Activated CD4-positive, alpha-beta T cell treated with anti-CD3 and anti-CD28 coated beads, Interleukin-2, amount 50 U/mL, for 1 hour (primary cell): ENCODE measurements around the gene MSH4.
A peak's percentile ranks its signal among the peaks of the same experiment; 100 is the strongest.
"Not testable (repeated sequence)": the region's sequence is repeated elsewhere in the genome, so short reads cannot be mapped to it uniquely, and the experiment has no call there.

Experiments
- DNase-seq: peaks from one replicate; pipeline ENCODE4 v3.0.0-alpha.2; 2020

Gene MSH4

DNA sequence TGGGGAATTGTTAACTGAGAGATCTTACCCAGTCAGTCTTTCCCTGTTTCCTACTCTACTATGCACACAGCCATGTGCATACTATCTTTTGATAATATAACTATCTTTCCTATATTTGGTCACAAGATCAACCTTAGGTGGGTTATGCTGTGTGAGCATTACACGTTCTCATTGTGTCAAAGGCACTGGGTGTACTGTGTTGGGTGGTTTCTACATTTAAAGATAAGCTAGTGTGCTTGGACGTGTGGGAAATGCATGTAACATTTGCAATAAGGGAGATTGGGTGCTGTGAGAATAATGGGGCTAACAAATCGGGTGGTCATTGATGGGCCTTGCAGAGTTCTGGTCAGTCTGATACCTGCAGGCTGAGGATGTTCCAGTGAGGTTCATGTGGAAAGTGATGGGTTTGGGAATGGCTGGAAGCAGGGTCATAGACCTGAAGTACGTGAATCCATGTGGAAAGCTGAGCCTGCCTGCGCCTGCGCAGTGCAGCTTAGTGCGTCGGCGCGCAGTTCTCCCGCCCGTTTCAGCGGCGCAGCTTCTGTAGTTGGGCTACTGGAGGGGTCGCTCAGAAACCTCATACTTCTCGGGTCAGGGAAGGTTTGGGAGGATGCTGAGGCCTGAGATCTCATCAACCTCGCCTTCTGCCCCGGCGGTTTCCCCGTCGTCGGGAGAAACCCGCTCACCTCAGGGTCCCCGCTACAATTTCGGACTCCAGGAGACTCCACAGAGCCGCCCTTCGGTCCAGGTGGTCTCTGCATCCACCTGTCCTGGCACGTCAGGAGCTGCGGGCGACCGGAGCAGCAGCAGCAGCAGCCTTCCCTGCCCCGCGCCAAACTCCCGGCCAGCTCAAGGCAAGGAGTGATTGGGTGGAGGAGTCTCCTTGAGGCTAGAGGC, at the start of gene MSH4:
Gene MSH4 (plus strand): TSS at position 507 of the 897 bp plus-strand sequence. CDS start 104 bp downstream, at position 611.
- no peak for DNase-seq

DNA sequence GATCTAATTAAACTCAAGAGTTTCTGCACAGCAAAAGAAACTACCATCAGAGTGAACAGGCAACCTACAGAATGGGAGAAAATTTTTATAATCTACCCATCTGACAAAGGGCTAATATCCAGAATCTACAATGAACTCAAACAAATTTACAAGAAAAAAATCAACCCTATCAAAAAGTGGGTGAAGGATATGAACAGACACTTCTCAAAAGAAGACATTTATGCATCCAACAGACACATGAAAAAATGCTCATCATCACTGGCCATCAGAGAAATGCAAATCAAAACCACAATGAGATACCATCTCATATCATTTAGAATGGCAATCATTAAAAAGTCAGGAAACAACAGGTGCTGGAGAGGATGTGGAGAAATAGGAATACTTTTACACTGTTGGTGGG, 39.5 kb upstream of the MSH4 start:
- not testable (repeated sequence) for DNase-seq

DNA sequence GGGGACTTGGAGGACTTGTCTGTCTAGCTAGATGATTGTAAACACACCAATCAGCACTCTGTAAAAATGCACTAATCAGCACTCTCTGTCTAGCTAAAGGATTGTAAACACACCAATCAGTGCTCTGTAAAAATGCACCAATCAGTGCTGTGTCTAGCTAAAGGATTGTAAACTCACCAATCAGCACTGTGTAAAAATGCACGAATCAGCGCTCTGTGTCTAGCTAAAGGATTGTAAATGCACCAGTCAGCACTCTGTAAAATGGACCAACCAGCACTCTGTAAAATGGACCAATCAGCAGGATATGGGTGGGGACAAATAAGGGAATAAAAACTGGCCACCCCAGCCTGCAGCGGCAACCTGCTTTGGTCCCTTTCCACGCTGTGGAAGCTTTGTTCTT, 38.1 kb upstream of the MSH4 start:
- not testable (repeated sequence) for DNase-seq

DNA sequence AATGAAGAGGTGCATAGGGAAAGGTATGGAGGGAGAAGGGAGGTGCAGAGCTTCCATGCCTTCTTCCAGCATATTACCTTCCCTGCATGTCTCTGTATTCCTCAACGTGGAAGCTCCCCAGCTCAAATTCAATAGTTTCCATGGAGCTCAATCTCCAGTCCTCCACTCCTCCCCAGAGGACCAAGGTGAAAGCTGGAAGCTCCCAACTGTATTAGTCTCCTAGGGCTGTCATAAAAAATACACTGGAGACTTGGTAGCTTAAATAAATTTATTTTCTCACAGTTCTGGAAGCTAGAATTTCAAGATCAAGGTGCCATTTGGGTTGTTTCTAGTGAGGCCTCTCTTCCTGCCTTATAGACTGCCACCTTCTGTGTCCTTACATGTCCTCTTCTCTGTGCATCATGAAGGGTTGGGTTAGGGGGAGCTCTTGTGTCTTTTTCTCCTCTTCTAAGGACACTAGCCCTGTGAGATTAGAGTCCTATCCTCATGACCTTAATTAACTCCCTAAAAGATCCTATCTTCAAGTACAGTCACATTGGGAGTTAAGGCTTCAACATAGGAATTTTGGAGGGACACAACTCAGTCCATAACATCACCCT, 32.5 kb upstream of the MSH4 start:
- DNase-seq, result no peak

DNA sequence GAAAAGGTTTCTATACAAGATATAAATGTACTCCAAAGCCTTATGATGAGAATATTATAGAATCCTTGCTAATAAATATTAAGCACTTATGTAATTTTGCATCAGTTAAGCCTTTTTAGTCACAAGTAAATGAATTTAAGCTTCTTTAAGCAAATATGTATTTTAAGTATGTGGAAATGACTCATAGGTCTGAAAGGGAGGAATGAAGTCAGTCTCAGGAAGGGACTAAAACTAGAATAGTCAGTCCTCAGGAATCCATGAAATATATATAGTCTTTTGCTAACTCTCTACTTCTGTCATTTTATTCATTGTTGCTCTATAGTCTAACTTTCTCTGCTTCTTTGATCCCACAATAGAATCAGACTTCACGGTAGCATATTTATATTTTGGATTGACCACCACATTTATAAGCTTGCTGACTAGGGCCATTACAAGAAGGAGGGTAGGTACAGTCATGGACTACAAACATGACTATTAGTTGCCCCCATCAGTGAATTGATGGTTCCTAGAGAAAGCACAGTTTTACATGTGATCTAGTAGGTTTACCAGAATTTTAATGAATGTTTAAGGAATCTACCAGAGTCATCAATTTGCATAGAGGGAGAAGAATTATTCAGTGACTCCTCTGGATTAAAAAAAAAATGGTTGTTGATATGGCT, 30.9 kb upstream of the MSH4 start:
- no peak for DNase-seq

DNA sequence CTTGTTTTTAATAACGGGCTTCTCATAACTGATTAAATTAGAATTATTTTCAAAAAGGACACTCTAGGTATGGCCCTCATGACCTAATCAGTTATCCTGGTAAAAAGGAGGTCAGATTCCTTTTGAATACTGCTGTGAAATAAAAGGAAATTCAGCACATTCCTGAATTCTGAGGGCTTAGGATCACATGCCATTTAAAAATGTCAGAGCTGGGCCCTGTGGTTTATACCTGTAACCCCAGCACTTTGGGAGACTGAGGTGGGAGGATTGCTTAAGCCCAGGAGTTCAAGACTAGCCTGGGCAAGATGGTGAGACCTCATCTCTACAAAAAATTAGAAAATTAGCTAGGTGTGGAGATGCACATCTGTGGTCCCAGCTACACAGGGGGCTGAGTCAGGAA, 28.7 kb upstream of the MSH4 start:
- no peak for DNase-seq

DNA sequence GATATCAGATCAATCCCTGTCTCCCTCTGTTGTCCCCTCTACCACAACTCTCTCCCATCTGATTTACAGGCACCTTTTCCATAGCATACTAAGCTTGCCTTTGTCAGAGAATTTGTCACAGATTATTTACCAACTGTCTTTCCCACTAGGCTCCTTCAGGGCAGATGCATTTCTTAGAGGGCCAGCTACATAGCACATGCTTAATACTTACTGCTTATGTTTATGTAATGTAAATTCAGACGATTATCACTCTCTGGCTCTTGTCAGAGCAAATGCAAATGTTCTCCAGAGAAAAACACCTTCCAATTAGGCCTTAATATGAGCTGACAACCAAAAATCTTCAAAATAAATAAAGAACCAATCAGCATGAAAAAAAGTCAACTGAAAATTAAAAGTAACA, 25.9 kb upstream of the MSH4 start:
- DNase-seq, result no peak

DNA sequence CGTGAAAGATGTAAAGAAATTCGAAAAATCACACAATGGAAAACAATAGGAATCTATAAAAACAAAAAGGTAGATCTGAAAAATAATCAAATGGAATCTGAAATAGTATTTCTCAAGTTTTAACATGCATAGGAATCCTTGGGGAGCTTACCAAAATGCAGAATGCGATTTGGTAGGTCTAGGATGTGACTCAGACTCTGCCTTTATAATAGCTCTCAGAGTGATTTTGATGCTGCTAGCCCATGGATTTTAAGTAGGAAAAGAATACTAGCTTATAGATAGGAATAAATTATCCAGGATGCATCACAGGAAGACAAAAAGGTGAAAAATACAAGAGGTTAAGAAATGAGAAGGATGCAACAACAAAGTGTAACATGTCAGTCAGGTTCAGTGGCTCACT, 24.7 kb upstream of the MSH4 start:
- no peak for DNase-seq

DNA sequence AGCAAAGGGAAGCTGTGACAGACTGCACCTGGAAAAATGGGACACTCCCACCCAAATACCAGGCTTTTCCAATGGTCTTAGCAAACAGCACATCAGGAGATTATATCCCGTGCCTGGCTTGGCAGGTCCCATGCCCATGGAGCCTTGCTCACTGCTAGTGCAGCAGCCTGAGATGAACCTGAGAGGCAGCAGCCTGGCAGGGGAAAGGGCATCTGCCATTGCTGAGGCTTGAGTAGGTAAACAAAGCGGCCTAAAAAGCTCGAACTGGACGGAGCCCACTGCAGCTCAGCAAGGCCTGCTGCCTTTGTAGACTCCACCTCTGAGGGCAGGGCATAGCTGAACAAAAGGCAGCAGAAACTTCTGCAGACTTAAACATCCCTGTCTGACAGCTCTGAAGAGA, 18.9 kb upstream of the MSH4 start:
- not testable (repeated sequence) for DNase-seq

DNA sequence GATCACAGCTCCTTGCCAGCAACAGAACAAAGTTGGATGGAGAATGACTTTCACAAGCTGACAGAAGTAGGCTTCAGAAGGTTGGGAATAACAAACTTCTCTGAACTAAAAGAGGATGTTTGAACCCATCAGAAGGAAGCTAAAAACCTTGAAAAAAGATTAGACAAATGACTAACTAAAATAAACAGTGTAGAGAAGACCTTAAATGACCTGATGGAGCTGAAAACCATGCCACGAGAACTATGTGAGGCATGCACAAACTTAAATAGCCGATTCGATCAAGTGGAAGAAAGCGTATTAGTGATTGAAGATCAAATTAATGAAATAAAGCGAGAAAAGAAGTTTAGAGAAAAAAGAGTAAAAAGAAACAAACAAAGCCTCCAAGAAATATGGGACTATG, 18.0 kb upstream of the MSH4 start:
- DNase-seq, result not testable (repeated sequence)

DNA sequence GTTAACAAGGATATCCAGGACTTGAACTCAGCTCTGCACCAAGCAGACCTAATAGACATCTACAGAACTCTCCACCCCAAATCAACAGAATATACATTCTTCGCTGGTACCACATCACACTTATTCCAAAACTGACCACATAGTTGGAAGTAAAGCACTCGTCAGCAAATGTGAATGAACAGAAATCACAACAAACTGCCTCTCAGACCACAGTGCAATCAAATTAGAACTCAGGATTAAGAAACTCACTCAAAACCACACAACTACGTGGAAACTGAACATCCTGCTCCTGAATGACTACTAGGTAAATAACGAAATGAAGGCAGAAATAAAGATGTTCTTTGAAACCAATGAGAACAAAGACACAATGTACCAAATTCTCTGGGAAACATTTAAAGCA, 16.5 kb upstream of the MSH4 start:
- DNase-seq, result not testable (repeated sequence)

DNA sequence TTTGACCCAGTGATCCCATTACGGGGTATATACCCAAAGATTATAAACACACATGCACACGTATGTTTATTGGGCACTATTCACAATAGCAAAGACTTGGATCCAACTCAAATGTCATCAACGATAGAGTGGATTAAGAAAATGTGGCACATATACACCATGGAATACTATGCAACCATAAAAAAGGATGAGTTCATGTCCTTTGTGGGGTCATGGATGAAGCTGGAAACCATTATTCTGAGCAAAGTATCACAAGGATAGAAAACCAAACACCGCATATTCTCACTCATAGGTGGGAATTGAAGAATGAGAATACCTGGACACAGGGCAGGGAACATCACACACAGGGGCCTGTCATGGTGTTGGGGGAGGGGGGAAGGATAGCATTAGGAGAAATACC, 12.8 kb upstream of the MSH4 start:
- DNase-seq, result not testable (repeated sequence)

DNA sequence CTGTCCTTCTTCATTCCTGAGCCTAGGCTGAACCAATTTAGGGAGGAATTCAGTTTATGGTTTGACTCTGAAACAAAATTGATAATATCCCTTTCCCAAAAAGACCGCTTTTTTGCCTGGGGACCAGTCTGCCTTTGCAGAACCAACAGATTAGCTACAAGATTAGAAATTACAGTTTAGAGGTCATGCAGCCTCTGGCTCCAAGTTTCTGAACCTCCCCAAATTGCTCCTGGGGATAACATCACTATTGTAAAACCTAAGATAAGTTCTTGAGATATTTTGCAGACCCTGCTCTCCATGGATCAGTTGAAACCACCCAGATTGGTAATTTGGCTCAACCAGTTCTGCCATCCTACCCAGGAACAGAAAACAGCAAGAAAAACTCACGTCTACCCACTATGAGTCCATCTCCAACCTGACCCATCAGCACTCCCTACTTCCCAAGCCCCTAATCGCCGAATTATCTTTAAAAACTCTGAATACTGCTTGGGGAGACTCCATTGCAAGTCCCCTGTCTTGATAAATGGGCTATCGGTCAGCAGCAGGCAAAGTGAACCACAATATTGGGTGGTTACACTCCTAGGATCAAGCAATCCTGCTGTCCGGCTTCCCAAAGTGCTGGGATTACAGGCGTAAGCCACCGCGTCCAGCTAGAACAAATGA, 11.2 kb upstream of the MSH4 start:
- no peak for DNase-seq

DNA sequence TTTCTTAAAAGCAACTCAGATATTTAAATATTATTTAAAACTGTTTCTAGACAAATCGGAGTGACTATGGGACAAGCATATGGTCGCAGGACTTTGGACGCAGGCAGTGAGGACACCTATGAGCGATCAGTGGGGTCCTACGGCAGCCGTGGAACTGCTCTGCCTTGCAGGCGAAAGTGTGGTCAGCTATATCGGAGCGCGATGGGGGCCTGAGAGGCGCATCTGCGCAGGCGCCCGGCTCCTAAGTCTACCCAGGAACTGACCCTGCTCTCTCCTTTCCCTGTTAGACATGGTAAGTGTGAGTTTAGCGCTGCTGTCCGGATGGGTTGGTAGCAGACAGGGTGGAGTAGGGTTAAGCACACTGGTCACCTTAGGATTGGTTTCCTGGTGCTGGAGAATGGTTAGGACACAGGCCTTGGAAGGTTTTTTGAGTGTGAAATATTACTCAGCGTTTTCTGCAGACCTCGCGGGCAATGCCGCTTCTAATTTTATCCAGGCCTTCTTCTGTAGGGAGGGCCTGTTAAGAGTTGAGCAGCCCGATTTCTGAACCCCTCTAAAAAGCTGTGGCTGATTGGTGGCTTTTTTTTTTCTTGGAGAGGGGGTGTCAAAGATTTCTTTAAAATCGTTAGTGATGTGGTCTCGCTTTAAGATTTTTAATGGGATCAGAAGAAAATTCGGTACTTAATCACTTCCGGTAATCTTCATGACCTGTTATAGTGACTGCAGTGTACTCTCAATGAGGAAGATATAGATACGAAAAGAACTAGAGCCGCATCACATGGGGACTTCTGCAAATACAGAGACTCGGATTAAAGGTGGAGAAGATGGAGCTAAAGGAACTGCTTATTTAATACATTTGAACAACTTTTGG, 10.5 kb upstream of the MSH4 start, which contains the start of gene RABGGTB:
Gene RABGGTB (plus strand): TSS at position 274 of the 871 bp plus-strand sequence. CDS start 16 bp downstream, at position 290.
- DNase-seq, result peak; percentile 93

DNA sequence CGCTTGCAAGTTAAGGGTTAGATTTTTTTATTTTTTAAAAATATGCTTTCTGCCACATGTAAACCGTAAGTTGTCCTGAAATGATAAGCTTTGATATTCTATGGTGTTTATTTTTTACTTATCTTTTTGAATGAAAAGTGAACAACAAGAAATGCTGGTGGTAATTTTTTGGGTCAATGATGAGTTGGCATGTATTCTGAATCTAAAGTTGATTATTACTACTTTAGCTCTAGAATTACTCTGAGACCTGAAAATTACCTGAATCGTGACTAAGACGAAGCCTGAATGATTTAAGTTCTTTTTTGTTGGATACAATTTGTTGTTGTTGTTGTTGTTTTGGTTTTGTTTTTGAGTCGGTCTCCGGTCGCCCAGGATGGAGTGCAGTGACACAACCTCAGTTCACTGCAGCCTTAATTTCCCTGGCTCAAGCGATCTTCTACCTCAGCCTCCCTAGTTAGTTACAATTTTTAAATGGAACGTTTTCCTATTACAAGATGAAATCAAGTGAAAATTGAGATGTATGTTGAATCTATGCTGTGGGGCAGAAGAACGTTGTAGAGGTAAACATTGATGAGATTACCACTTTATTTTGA, 9.7 kb upstream of the MSH4 start:
- DNase-seq, result no peak

DNA sequence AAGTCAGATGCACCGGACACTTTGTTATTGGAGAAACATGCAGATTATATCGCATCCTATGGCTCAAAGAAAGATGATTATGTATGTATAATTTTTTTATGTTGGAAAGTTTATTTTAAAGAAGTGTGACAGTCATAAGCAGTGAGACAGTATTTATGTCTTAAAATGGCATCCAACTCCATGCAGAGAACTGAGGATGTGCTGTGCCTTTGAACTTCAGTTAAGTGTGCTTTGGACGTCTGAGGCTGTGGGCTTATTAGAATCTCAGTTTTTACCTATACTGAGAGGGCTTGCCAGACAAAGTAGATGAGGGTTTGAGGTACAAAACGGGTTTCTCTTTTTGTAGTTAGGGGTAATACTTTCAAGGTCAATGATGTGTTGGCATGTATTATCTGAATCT, 9.2 kb upstream of the MSH4 start:
- no peak for DNase-seq

DNA sequence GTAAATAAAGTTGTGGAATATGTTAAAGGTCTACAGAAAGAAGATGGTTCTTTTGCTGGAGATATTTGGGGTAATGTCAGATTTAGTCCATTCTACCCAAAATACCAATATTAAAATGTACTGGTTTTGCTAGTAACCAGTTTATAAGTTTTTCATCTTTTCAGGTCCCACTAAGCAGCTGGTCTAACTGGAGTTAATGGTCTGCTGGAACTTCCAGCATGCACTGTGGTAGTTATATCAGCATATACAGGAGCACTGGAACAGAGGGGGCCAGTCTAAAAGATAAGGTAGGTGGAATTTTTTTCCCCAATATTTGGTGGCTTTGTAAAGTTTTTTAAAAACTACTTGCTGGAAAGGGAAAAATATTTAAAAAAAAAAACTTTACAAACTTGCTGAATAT, 6.7 kb upstream of the MSH4 start:
- no peak for DNase-seq

DNA sequence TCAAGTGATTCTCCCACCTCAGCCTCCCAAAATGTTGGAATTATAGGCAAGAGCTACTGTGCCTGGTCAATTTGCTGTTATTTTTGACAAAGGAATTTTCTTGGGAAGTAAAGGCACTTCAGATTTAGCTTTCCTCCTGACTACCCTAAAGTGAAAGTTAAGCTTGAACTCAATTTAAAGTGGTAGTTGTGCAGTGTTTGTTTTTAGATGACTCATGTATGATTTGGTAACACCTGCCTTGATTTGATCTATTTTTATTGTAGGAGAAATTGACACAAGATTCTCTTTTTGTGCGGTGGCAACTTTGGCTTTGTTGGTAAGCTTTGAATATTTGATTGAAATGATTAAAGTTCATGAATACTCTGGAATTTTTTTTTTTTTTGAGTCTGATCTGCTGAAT, 5.7 kb upstream of the MSH4 start:
- no peak for DNase-seq

DNA sequence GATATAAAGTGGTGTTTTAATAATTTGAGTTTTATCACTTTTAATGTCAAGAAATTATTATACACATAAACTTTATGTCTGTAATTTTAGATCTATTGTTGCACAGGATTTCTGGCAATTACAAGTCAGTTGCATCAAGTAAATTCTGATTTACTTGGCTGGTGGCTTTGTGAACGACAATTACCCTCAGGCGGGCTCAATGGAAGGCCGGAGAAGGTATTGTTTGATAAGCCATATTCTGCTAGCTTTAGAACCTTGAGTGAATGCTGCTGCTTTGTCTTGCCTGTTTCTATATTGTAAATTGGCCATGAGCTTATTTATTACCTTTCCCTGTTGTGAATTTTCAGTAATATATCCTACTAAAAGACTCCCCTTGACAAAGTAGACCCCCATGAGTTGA, 4.6 kb upstream of the MSH4 start:
- DNase-seq, result no peak

DNA sequence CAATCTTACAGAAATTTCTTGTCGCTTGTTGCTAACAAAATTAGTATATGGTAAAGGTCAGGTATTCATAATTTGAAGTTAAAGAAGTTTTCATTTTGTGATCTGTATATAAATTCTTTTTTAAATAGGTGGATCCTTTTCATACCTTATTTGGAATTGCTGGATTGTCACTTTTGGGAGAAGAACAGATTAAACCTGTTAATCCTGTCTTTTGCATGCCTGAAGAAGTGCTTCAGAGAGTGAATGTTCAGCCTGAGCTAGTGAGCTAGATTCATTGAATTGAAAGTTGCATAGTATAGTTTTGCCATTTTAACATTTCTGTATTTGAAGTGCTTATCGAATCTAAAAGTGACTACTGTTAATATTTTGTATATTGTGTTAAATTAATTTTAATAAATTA, 2.3 kb upstream of the MSH4 start:
- DNase-seq, result no peak

DNA sequence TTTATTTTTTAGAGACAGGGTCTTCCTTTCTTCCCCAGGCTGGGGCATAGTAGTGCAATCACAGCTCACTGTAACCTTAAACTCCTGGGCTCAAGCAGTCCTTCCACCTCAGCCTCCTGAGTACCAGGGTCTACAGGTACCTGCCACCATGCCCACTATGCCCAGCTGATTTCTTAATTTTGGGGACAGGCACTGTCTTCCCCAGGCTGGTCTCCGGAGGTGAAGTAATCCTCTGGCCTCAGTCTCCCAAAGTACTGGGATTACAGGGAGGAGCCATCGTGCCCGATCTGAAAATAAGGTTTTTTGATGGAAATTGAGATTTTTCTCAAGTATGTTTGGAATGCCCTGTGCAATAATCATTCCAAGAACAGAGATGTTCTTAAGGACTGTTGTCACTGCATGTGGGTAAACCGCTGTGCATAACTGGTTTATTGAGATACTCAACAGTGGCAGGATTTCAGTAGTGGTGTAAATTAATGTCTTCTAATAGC, 934 bp upstream of the MSH4 start:
- DNase-seq, result no peak

DNA sequence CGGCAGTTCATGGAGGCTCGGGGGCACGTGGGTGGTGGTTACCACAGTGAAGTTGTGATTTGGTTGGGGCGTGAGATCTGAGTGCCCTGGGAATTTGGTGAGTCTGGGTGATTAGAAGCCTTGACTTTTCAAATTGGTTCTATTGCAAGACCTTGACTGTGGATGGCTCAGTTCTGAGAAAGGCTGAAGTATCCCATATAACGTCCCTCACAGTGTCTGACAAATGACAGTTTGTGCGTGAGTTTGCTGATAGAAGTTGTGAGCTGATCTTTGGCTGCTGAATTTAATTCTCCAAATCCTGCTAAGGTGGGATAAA, 549 bp downstream of the MSH4 start:
- no peak for DNase-seq
